ENCODE data around the gene RHOBTB3. TPM values are rescaled to one million over a fixed set of nuclear protein-coding genes. Genes with fewer than 3 reads are reported as not detected.

RHOBTB3 gene
- total and polyA plus RNA-seq, 4 donors, result 12.9 to 150 (median 30.6) TPM

DNA sequence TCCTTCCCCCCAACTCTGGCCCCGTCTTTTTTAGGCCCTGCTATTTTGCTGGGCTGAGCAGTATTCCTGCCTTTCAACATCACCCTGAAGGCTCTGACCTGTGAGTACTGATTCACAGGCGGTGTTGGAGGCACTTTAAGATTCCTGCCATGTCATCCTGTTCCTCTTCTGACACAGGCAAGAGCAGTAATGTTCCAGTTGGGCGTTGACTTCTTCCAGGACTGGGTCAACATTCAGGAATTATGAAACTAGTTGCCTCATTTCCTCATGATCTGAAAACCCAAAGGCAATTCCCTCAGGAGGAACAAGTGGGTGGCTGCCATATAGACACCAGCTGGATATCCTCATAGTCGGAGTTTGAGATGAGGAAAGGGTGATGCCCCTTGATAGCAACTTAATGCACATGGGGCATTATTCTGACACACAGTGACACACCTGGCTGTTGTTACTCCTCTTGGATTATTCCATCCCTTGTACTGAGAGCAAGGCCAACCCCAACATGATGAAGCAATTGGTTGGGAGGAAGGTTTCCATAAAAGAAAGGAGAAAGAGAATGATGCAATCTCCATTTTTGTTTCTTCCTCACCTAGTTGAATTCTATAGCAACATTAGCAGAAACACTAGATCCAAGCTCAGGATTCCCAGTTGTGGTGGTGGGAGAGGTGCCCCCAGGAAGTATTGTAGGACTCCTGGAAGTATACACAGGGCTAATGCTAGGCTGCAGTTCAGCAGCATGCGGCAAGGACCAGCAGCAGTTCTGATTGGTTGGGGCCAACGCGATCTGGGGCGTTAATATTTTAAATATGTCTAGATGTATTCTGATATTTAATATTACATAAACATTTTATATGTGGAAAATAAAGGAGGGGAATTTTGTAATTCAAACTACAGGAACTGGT lies 111.0 kb downstream of the RHOBTB3 start:
- ATAC-seq (ENCODE audit: insufficient read depth, low FRiP score) (peak; percentile 28), DNase-seq (no peak)
- peak overlapping the region; percentile 51 to 54 for H3K27ac ChIP-seq (ENCODE audit: low read depth in 1 of 2, low read length in 1 of 2)
- peaks cover 0 to 5% (median 0%) of the 10 kb centered on the region in 5 donors for H3K4me1 ChIP-seq (ENCODE audit: control insufficient read depth in 5 of 5, insufficient read depth in 5 of 5, low read length in 5 of 5)
- H3K27me3 ChIP-seq (ENCODE audit: control insufficient read depth in 3 of 3, insufficient read depth in 3 of 3, low read length in 2 of 3), result no peaks in the 10 kb centered on the region
- TF ChIP-seq, protein P1, sequence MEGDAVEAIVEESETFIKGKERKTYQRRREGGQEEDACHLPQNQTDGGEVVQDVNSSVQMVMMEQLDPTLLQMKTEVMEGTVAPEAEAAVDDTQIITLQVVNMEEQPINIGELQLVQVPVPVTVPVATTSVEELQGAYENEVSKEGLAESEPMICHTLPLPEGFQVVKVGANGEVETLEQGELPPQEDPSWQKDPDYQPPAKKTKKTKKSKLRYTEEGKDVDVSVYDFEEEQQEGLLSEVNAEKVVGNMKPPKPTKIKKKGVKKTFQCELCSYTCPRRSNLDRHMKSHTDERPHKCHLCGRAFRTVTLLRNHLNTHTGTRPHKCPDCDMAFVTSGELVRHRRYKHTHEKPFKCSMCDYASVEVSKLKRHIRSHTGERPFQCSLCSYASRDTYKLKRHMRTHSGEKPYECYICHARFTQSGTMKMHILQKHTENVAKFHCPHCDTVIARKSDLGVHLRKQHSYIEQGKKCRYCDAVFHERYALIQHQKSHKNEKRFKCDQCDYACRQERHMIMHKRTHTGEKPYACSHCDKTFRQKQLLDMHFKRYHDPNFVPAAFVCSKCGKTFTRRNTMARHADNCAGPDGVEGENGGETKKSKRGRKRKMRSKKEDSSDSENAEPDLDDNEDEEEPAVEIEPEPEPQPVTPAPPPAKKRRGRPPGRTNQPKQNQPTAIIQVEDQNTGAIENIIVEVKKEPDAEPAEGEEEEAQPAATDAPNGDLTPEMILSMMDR (IDR thresholded peaks at IDR 0.05; ENCODE audit: control extremely low read depth, extremely low read depth), result no peak
- no peak overlapping the region for H3K9ac ChIP-seq (ENCODE audit: insufficient read depth in 1 of 2, low read length in 2 of 2)
- no peak overlapping the region for H3K4me3 ChIP-seq
- no peaks in the 10 kb centered on the region for H3K9me3 ChIP-seq (ENCODE audit: control insufficient read depth in 4 of 4, insufficient read depth in 3 of 4, low read length in 3 of 4)
- 67 to 76% methylated on average over 8 of the region's 8 CpGs for WGBS, 2 donors
- no peaks in the 10 kb centered on the region for H3K36me3 ChIP-seq (ENCODE audit: control insufficient read depth in 4 of 4, insufficient read depth in 4 of 4, low read length in 4 of 4)

DNA sequence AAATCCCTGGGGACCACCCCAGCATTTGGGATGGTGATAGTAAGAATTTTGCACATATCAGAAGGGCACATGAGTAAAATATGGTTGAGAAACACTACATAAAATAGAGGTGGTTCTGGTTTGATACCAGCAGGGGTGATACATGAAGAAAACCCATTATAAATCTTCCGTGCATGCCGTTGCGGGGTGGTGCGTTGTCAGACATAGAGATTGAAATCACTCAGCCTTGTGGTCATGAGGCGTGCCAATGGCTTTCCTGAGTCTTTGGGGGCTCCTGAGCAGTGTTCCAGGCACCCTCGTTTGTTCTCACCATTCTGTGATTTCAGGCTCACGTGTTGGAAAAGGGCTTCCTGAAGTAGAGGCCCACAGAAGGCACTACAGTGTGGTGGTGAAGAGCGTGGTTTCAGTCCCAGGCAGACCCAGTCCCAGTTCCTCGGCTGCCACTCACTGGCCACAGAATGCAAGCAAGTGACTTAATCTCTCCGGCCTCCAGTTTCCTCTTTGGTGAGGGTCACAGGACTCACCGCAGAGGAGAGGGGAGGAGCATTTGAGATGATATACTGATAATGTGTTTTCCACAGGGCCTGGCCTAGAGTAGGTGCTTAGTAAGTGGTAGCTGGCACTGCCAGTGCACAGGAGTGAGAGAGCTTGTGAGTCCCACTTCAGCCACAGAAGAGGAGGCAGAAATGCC lies 111.9 kb downstream of the RHOBTB3 start:
- 15 to 41% methylated on average over 11 of the region's 11 CpGs for WGBS, 2 donors
- Histone ChIP-seq H3K27ac (ENCODE audit: low read depth in 1 of 2, low read length in 1 of 2) (peak overlapping the region; percentile 52 to 90), H3K4me1 (ENCODE audit: control insufficient read depth in 5 of 5, insufficient read depth in 5 of 5, low read length in 5 of 5) (peaks cover 0 to 5% (median 0%) of the 10 kb centered on the region in 5 donors)

DNA sequence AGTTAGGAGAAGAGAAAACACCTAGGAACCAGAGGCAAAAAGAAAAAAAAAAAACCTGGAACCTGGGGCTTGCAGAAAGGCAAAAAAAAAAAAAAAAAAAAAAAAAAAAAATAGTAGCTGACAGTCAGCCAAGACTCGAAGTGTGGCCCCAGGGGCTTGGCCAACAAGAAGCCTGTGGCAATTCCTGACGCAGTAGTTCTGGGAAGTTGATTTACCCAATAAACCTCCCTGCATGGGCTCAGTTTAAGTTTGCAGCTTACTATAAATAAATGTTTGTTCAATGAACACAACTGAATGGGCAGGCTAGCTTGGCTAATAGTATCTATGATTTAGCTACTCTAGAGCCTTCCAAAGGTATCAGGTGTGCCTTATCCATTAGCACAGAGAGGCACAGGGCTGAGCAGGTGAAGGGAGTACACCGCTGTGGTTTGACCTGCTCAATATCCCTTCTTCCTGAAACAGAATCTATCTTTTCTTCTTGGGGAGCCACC lies 112.6 kb downstream of the RHOBTB3 start:
- Histone ChIP-seq H3K27ac (ENCODE audit: low read depth in 1 of 2, low read length in 1 of 2) (peak overlapping the region in 1 of 2 donors; percentile 90), H3K4me1 (ENCODE audit: control insufficient read depth in 5 of 5, insufficient read depth in 5 of 5, low read length in 5 of 5) (peaks cover 0 to 5% (median 0%) of the 10 kb centered on the region in 5 donors)
- DNase-seq, result peak in 1 of 3 donors; percentile 40

More for the DNA sequence above, 111.9 kb downstream of the RHOBTB3 start:
- Histone ChIP-seq H3K9ac (ENCODE audit: insufficient read depth in 1 of 2, low read length in 2 of 2) (no peak overlapping the region), H3K36me3 (ENCODE audit: control insufficient read depth in 4 of 4, insufficient read depth in 4 of 4, low read length in 4 of 4) (no peaks in the 10 kb centered on the region), H3K4me3 (no peak overlapping the region), H3K27me3 (ENCODE audit: control insufficient read depth in 3 of 3, insufficient read depth in 3 of 3, low read length in 2 of 3) (peaks cover 0 to 2% (median 0%) of the 10 kb centered on the region in 3 donors), H3K9me3 (ENCODE audit: control insufficient read depth in 4 of 4, insufficient read depth in 3 of 4, low read length in 3 of 4) (no peaks in the 10 kb centered on the region)
- ATAC-seq (ENCODE audit: insufficient read depth, low FRiP score) (peak; percentile 85), DNase-seq (peak; percentile 52 to 67 (median 53))
- TF ChIP-seq, protein P1 (IDR thresholded peaks at IDR 0.05; ENCODE audit: control extremely low read depth, extremely low read depth), result peak; percentile 40

More for the DNA sequence above, 112.6 kb downstream of the RHOBTB3 start:
- TF ChIP-seq, protein P1 (IDR thresholded peaks at IDR 0.05; ENCODE audit: control extremely low read depth, extremely low read depth), result no peak
- H3K9ac ChIP-seq (ENCODE audit: insufficient read depth in 1 of 2, low read length in 2 of 2), result no peak overlapping the region
- peaks cover 0 to 2% (median 0%) of the 10 kb centered on the region in 3 donors for H3K27me3 ChIP-seq (ENCODE audit: control insufficient read depth in 3 of 3, insufficient read depth in 3 of 3, low read length in 2 of 3)
- no peak overlapping the region for H3K4me3 ChIP-seq
- H3K36me3 ChIP-seq (ENCODE audit: control insufficient read depth in 4 of 4, insufficient read depth in 4 of 4, low read length in 4 of 4), result no peaks in the 10 kb centered on the region
- 29 to 50% methylated on average over 3 of the region's 3 CpGs for WGBS, 2 donors
- no peaks in the 10 kb centered on the region for H3K9me3 ChIP-seq (ENCODE audit: control insufficient read depth in 4 of 4, insufficient read depth in 3 of 4, low read length in 3 of 4)
- no peak for ATAC-seq (ENCODE audit: insufficient read depth, low FRiP score)
